Panc1 (cell line): ENCODE measurements around the gene CFAP97. TPM values are rescaled to one million over a fixed set of nuclear protein-coding genes. Genes with fewer than 3 reads are reported as not detected.

Experiments used
- ATAC-seq: fragments of 200-7000 bp; cut with Tn5 transposase; 2 replicates; pipeline ENCODE4 v1.9.1; 2020; ENCODE audit warnings: mild to moderate bottlenecking, moderate library complexity
- BruUV-seq: library from RNA; stranded (reverse); fragments of 400-500 nt; replicated peaks from 2 replicates; lab custom pipeline; 2021; lab: Mats Ljungman, UMichigan
- CTCF ChIA-PET: fragments of 300-600 bp; sonication (Branson Sonifier 250); formaldehyde crosslinking; loops from one replicate; lab custom pipeline; 2022; ENCODE audit warnings: antibody characterized with exemption; lab: Charles Lee
- POLR2A ChIA-PET: fragments of 300-600 bp; sonication (Branson Sonifier 250); formaldehyde crosslinking; loops from one replicate; lab custom pipeline; 2022; ENCODE audit warnings: antibody characterized with exemption; lab: Charles Lee
- DNase-seq: peaks from one replicate; pipeline ENCODE4 v3.0.0-alpha.2; 2010; ENCODE audit warnings: low read depth, low spot score
- H3K27ac ChIP-seq: 2 replicates; pipeline ENCODE4 v1.5.1; 2011; ENCODE audit warnings: mild to moderate bottlenecking, low read length, inconsistent platforms
- H3K27me3 ChIP-seq: fragments of 200-500 bp; sonication (Bioruptor generic); 2 replicates; pipeline ENCODE4 v1.6.0; 2014; ENCODE audit warnings: low read length, inconsistent platforms; ENCODE audit not compliant: control insufficient read depth, insufficient read depth
- H3K36me3 ChIP-seq: fragments of 200-500 bp; sonication (Bioruptor generic); 2 replicates; pipeline ENCODE4 v1.5.1; 2014; ENCODE audit warnings: inconsistent platforms, mild to moderate bottlenecking, low read length, moderate library complexity; ENCODE audit not compliant: control insufficient read depth, insufficient read depth
- H3K4me1 ChIP-seq: 2 replicates; pipeline ENCODE4 v1.5.1; 2011; ENCODE audit warnings: inconsistent platforms, mild to moderate bottlenecking, low read length, moderate library complexity; ENCODE audit not compliant: control insufficient read depth, insufficient read depth
- H3K4me3 ChIP-seq, 2 experiments: 2 replicates each; pipeline ENCODE4 v1.5.1; 2011 to 2012; ENCODE audit warnings: low read depth in 2 of 2, low read length in 2 of 2, mild to moderate bottlenecking in 2 of 2, inconsistent platforms in 1 of 2, moderate library complexity in 1 of 2
- H3K9me3 ChIP-seq: fragments of 200-500 bp; sonication (Bioruptor generic); 2 replicates; pipeline ENCODE4 v1.5.1; 2014; ENCODE audit warnings: low read depth, mild to moderate bottlenecking, inconsistent platforms, low read length, moderate library complexity; ENCODE audit not compliant: control insufficient read depth, insufficient read depth
- CTCF ChIP-seq: fragments of 450-650 bp; IDR thresholded peaks from 2 replicates; pipeline ENCODE4 v1.5.1; 2017; ENCODE audit warnings: mild to moderate bottlenecking
- POLR2AphosphoS5 ChIP-seq: IDR thresholded peaks from 2 replicates; pipeline ENCODE4 v1.6.1; 2012; ENCODE audit warnings: mild to moderate bottlenecking, low read depth, low read length, moderate library complexity
- SIN3A ChIP-seq: IDR thresholded peaks from 2 replicates; pipeline ENCODE4 v1.6.1; 2012; ENCODE audit warnings: low read depth, mild to moderate bottlenecking, low read length, moderate library complexity, borderline replicate concordance; ENCODE audit not compliant: insufficient read depth
- TCF7L2 ChIP-seq: IDR thresholded peaks from 2 replicates; pipeline ENCODE4 v1.6.1; 2011; ENCODE audit warnings: mild to moderate bottlenecking, low read depth, low read length, inconsistent platforms
- in situ Hi-C: cut with HindIII; loops from 2 replicates; pipeline ENCODE4 v1.10.0; 2016; ENCODE audit warnings: low sequenced_read_pairs, low pct_unique_long_range_greater_than_20kb
- intact Hi-C: fragments of 100-400 bp; cut with micrococcal nuclease; formaldehyde crosslinking; loops from one replicate; pipeline ENCODE4 v1.10.0; 2022; ENCODE audit not compliant: unreplicated experiment
- total RNA-seq: library from RNA; stranded (reverse); gene quantifications from one replicate; pipeline ENCODE4 v1.2.1, GENCODE V29; 2021; ENCODE audit not compliant: unreplicated experiment
- TF ChIP-seq, protein P1 (sequence below), 2 experiments: IDR thresholded peaks; 2 replicates each; pipeline ENCODE4 v1.6.1; 2011 to 2012; ENCODE audit warnings: low read depth in 2 of 2, control low read depth in 1 of 2, low read length in 1 of 2, mild to moderate bottlenecking in 1 of 2, moderate library complexity in 1 of 2; ENCODE audit not compliant: insufficient read depth in 1 of 2

Gene CFAP97
- total RNA-seq, 1 experiment from 2014 or later: 39.0 TPM

DNA sequence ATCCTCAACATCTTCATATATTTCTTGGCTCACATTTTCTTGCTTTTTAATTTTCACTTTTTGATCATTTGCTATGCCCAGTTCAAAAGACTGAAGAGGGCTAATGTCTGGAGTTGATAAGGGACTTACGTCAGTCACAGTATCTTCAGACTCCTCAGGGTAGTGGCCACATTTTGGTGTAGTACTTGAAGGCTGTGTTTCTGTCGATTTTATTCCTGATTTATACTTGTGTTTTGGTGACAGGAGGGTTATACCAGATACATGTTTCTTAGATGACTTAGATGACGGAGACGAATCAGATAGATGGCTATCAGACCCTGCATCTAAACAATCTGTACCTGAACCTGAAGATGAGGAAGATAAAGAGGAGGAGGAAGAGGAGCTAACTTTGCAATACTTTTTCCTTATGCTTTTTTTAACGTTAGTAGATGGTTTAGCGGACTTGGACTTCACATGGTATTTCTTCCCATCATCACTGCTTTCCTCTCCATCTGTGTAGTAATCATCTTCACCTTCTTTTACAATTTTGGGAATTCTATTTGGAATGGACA lies 13.4 kb downstream of the CFAP97 start:
- POLR2A ChIA-PET: no interaction called here
- H3K9me3 ChIP-seq: no peaks in the 10 kb centered on the region
- in situ Hi-C loops (no loop called here), intact Hi-C loops (no loop called here)
- TF ChIP-seq SIN3A: no peak
- TF ChIP-seq CTCF: no peak
- TF ChIP-seq, protein P1, sequence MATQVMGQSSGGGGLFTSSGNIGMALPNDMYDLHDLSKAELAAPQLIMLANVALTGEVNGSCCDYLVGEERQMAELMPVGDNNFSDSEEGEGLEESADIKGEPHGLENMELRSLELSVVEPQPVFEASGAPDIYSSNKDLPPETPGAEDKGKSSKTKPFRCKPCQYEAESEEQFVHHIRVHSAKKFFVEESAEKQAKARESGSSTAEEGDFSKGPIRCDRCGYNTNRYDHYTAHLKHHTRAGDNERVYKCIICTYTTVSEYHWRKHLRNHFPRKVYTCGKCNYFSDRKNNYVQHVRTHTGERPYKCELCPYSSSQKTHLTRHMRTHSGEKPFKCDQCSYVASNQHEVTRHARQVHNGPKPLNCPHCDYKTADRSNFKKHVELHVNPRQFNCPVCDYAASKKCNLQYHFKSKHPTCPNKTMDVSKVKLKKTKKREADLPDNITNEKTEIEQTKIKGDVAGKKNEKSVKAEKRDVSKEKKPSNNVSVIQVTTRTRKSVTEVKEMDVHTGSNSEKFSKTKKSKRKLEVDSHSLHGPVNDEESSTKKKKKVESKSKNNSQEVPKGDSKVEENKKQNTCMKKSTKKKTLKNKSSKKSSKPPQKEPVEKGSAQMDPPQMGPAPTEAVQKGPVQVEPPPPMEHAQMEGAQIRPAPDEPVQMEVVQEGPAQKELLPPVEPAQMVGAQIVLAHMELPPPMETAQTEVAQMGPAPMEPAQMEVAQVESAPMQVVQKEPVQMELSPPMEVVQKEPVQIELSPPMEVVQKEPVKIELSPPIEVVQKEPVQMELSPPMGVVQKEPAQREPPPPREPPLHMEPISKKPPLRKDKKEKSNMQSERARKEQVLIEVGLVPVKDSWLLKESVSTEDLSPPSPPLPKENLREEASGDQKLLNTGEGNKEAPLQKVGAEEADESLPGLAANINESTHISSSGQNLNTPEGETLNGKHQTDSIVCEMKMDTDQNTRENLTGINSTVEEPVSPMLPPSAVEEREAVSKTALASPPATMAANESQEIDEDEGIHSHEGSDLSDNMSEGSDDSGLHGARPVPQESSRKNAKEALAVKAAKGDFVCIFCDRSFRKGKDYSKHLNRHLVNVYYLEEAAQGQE (IDR thresholded peaks at IDR 0.05; ENCODE audit: insufficient read depth in 1 of 2, low read depth in 2 of 2, low read length in 1 of 2): no peak
- no peak for TF ChIP-seq POLR2AphosphoS5
- TF ChIP-seq TCF7L2: no peak
- CTCF ChIA-PET: no interaction called here
- H3K4me1 ChIP-seq: peaks cover 2% of the 10 kb centered on the region; the same call in 1 of the 2 replicates
- H3K4me3 ChIP-seq: no peak overlapping the region
- BruUV-seq: TSS peak; percentile 82
- H3K27ac ChIP-seq: no peak overlapping the region
- ATAC-seq (no peak), DNase-seq (no peak)
- H3K36me3 ChIP-seq: peaks cover 11% of the 10 kb centered on the region; the same call in 1 of the 2 replicates
- no peaks in the 10 kb centered on the region for H3K27me3 ChIP-seq

DNA sequence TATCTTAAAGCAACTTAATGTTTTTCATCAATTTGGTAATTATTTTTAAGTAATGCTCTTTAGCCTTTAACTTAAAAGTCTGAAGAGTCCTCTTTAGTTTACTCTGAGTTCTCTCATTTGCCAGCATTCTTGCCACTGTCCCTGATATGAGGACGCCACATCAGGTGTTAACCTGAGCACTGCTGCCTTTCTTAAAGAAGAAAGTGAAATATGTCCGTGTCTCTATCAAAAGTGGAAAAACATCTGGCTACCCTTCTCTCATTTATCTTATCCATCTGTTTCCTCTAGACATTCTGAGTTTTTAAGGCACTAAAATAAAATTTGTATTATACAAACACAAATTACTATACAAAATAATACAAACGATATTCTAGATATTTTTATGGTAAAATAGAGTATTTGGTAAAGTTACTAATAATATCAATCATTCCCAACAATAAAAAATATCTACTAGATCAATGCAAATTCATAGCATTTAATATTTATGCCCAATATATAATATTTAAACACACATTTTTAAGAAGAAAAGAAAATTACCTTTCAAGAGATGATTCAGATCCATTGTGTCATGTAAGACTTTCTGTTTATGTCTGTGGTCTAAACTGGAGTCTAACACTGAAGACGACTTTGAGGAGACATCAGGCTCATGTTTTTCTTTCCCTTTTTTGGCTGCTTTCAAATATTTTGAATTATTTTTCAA lies 14.0 kb downstream of the CFAP97 start:
- in situ Hi-C loops: no loop called here
- ATAC-seq: no peak
- no peak for DNase-seq
- intact Hi-C loops: no loop called here
- Histone ChIP-seq H3K27ac (no peak overlapping the region), H3K4me3 (no peak overlapping the region), H3K36me3 (peaks cover 11% of the 10 kb centered on the region; the same call in 1 of the 2 replicates), H3K9me3 (no peaks in the 10 kb centered on the region), H3K4me1 (no peaks in the 10 kb centered on the region), H3K27me3 (no peaks in the 10 kb centered on the region)
- TF ChIP-seq POLR2AphosphoS5: no peak
- TF ChIP-seq, protein P1 (IDR thresholded peaks at IDR 0.05; ENCODE audit: insufficient read depth in 1 of 2, low read depth in 2 of 2, low read length in 1 of 2): no peak
- no peak for TF ChIP-seq SIN3A
- TF ChIP-seq TCF7L2: no peak
- TF ChIP-seq CTCF: no peak
- POLR2A ChIA-PET: no interaction called here
- no TSS peak for BruUV-seq
- CTCF ChIA-PET: no interaction called here
